NK-92 treated with Interleukin-12 subunit alpha and Interleukin-12 subunit beta, amount 100 ng/mL, for 24 hours (cell line): ENCODE measurements around the gene SPEM3.

ENCODE experiments used
- DNase-seq: peaks from one replicate; lab custom pipeline; 2025; lab: John Stamatoyannopoulos, UW

Gene SPEM3

GRCh38 chr17:7403977-7404736 lies 24.5 kb upstream of the SPEM3 start, which contains the start of gene TMEM256:
TMEM256 (minus strand) TSS chr17:7404097; CDS start chr17:7404084, 13 bp downstream.
- peak; percentile 81 for DNase-seq

GRCh38 chr17:7404737-7405349 lies 23.8 kb upstream of the SPEM3 start:
- no peak for DNase-seq

DNA sequence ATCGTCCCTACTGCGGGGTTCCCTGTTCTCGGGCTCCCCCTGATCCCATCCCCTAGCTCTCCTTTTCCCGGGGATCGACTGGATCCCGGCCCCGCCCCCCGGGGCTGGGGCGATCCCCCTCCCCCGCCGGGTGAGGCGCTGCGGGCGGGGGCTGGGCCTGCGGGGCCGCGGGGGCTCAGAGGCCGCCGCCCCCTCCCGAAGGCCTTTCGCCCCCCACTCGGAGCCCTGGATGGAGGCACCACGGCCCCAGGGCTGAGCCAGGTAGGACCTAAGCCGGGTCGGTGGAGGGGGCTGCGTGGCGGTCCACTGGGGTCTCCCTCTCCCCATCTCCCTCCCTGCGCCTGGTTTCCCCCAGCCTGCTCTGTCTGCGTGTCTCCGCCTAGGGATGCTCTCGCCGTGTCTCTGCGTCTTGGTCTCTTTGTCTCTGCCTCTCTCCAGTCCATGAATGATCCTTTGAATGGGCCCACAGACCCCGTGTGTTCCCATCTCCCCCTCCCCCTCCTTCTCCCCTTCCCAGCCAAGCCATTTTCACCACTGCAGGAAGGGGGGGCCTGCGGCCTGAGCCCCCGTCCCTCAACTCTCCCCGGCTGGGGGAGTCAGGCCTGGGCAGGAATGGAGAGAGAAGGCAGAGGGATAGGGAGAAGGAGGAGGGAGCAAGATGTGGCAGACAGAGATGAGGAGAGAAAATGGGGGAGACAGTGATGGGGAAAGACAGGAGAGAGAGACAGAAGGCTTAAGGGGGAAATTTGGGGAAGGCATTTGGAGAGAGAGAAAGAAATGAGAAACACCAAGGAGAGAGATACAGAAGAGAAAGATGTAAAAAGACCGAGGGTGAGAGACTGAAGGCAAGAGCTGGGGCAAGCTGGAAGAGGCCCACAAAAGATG lies 23.1 kb upstream of the SPEM3 start:
- DNase-seq, result no peak

DNA sequence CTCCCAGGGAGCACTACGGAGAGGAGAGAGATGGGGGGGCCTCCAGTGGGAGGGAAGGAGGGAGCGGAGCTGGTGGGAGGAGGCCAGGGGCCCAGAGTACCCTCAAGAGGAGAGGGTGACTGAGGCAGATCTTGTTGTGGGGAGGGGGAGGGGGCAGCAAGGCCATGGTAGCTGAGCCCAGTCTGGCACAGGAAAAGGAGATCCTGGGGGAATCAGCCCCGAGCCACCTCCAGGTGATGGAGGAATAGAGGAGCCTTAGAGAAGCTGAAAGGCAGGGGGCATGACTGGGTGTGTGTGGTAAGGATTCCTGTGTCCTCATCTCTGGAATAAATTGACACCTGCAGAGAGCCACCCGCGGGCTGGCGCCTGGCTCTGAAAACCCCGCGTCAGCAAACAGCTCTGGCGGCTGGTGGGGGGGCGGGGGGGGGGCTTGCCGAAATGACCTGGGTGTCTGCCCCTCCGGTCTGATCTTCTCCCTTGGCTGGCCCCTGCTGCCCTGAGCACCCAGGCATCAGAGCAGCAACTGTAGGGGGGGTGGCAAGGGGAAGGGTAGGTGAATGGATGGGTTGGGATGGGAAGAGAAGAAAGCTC lies 22.3 kb upstream of the SPEM3 start:
- DNase-seq, result no peak

DNA sequence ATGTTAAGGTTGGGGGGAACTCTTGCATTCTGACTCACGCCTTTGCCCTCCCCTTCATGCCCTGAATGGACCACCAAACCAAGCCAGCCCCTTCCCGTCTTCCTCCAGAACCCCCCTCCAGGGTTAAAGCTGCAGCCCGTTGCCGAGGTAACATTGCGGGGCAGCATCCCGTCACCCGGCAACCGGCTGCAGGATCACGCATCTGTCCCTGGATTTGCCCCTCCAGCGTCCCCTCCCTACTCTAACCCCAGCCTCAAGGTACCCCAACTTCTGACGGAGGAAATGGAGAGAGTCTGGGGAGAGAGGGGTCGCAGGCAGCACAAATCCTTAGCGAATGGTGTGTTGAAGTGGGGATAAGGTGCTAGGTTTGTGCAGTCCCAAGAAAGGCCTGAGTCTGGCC lies 21.6 kb upstream of the SPEM3 start:
- DNase-seq, result no peak

DNA sequence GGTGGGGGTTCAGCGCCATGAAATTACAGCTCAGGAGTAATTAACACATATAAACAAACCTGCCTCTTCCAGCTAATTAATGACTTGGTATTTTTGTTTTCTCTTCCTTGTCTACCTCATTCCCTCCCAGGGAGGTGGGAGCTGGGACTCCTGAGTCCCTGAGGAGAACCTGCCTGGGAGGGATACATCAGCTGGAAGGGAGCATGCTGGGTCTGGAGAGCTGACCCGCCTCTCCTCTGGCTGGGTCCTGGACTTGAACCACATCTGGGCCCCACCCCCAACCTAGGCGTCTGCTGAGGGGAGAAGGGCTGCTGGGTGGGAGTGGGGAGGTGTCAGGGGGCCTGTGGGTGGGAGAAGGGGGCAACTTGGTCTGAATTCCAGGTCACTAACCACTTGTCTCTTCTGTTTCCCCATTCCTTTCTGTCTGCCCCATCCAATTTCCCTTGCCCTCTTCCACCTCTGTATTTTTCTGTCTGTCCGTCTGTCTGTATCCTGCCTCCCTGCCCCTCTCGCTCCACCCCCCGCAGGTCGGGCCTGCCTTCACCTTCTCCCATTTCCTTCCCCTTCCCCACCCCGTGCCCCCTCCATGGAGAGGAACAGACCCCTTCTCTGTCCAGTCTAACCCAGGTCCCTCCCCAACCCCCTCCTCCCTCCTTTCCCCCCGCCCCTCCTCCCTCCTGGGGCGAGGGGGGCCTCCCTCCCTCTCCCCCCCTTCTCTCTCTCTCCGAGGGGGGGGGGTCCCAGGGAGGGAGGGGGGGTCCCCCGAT lies 21.0 kb upstream of the SPEM3 start, which contains the start of gene NLGN2:
Gene NLGN2, plus strand, starts transcription at position 361 of the 767 bp plus-strand sequence. CDS start 411 bp downstream, outside the sequence.
- no peak for DNase-seq

DNA sequence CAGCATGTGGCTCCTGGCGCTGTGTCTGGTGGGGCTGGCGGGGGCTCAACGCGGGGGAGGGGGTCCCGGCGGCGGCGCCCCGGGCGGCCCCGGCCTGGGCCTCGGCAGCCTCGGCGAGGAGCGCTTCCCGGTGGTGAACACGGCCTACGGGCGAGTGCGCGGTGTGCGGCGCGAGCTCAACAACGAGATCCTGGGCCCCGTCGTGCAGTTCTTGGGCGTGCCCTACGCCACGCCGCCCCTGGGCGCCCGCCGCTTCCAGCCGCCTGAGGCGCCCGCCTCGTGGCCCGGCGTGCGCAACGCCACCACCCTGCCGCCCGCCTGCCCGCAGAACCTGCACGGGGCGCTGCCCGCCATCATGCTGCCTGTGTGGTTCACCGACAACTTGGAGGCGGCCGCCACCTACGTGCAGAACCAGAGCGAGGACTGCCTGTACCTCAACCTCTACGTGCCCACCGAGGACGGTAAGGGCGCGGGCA lies 20.4 kb upstream of the SPEM3 start:
- no peak for DNase-seq

DNA sequence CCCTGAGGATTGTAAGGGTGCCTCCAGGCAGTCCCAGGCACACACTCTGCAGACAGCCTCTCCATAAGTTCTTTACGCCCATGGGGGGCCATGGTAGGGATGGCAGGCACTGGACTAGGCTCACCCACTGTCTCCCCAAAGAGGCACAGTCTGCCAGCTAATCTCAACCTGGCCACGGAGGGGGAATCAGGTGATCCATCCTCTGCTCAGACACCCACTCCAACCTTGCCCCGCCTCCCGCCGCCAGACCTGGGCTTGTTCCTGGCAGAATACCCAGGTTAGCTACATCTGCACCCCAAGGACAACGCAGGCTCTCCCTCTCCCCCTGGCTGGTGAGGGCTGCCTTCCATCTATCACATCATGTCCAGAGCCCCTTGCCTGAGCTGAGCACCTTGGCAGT lies 19.8 kb upstream of the SPEM3 start:
- DNase-seq, result no peak

- no peak for DNase-seq
These were observed 18.9 kb upstream of the SPEM3 start for GRCh38 chr17:7409716-7410115.

GRCh38 chr17:7410634-7411426 lies 17.8 kb upstream of the SPEM3 start:
- DNase-seq, result peak; percentile 15

DNA sequence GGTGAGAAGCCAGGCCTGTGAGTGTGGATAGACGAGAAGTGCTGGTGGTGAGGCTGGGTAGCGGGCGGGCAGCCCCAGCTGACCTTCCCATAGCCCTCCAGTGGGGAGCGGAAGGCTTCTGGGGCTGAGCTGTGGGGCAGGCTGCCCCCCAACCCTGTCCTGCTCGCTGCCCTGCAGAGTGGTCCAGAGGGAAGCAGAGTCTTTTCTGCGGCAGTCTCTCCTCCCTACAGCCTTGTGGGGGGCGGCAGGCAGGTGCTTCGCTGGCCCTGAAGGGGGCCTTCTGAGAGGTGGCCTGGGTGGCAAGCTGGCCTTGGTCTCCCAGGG lies 17.3 kb upstream of the SPEM3 start:
- no peak for DNase-seq

DNA sequence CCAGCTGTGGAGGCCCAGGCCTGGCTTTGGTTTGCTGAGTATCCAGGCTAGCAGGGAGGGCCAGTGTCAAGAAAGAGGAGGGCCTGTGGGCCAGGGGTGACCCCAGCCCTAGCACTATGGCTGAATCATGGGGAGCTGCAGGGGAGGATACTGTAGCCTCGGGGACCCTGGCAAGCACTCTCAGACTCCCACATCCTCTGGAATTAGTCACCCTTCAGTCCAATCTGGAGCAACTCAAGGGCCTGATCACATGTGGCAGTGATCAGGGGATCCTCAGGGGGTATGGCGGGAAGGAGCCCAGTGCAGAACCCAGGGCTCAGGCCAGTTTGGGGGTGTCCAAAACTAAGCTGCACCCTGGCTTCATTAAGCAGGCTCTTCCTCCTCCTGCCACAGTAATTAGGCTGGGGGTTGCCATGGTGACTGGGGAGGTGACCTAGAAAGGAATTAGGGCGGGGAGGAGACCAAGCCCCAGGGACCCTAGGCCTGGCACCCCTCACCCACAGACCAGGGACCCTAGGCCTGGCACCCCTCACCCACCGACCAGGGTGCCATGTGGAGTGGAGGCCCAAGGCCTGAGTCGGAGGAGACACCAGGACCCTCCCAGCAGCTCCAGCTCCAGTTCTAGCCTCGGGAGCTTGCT lies 15.2 kb upstream of the SPEM3 start:
- DNase-seq, result no peak

DNA sequence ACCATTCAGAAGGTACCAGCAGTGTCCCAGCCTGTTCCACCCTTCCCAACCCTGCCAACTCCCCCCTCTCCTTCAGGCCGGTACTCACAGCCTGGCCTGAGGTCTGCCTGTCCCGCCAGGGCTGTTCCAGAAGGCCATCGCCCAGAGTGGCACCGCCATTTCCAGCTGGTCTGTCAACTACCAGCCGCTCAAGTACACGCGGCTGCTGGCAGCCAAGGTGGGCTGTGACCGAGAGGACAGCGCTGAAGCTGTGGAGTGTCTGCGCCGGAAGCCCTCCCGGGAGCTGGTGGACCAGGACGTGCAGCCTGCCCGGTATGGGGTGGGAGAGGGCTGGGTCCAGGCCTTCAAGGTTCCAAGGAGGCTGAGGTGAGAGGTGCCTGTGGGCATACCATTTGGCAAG lies 13.8 kb upstream of the SPEM3 start:
- no peak for DNase-seq

DNA sequence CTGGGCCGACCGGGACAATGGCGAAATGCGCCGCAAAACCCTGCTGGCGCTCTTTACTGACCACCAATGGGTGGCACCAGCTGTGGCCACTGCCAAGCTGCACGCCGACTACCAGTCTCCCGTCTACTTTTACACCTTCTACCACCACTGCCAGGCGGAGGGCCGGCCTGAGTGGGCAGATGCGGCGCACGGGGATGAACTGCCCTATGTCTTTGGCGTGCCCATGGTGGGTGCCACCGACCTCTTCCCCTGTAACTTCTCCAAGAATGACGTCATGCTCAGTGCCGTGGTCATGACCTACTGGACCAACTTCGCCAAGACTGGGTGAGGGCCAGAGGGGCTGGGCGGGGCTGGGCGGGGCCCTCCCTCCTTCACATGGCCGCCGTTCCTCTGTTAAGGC lies 12.9 kb upstream of the SPEM3 start:
- DNase-seq, result no peak

DNA sequence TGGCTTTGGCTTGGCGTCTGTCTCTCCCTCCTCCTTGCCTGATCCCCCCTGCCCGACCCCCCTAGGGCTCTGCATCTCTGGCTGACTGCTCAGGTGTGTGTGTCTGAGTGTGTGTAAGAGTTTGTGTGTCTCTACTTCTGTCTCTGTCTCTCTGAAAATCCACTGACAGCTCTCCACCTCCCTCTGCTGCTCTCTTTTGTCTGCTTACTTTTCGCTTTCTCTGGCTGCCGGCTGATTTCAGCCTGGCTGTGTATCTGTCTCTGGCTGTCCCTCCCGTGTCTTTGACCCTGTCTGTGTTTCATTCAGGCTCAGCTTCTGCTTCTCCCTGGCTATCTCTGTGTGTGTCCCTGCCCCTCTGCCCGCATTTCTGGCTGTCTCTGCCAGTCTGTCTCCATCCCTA lies 12.3 kb upstream of the SPEM3 start:
- DNase-seq, result no peak

DNA sequence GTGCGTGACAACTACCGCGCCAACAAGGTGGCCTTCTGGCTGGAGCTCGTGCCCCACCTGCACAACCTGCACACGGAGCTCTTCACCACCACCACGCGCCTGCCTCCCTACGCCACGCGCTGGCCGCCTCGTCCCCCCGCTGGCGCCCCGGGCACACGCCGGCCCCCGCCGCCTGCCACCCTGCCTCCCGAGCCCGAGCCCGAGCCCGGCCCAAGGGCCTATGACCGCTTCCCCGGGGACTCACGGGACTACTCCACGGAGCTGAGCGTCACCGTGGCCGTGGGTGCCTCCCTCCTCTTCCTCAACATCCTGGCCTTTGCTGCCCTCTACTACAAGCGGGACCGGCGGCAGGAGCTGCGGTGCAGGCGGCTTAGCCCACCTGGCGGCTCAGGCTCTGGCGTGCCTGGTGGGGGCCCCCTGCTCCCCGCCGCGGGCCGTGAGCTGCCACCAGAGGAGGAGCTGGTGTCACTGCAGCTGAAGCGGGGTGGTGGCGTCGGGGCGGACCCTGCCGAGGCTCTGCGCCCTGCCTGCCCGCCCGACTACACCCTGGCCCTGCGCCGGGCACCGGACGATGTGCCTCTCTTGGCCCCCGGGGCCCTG lies 11.5 kb upstream of the SPEM3 start:
- no peak for DNase-seq

GRCh38 chr17:7418472-7419152 lies 10.0 kb upstream of the SPEM3 start:
- no peak for DNase-seq

- DNase-seq, result no peak
These were observed 8.6 kb upstream of the SPEM3 start, which contains the start of gene SPEM1 for GRCh38 chr17:7419819-7420610. SPEM1 (plus strand) TSS chr17:7420324; CDS start chr17:7420385, 61 bp downstream.
